Endometrial microvascular endothelial cells (primary cell): ENCODE results near the gene RNF214. TPM values are rescaled to one million over a fixed set of nuclear protein-coding genes. Genes with fewer than 3 reads are reported as not detected.

Source experiments
- in situ Hi-C: cut with HindIII; loops from 2 replicates; pipeline ENCODE4 v1.10.0; 2017; ENCODE audit warnings: low sequenced_read_pairs, low pct_unique_long_range_greater_than_20kb; ENCODE audit errors: inconsistent ontology term
- total RNA-seq: library from RNA; depleted of rRNA; stranded (reverse); fragments of >200 nt; gene quantifications from one replicate; pipeline ENCODE4 v1.2.3, GENCODE V29; 2015; ENCODE audit errors: inconsistent ontology term

The RNF214 gene
- total RNA-seq, 1 donor from 2014 or later = 15.1 TPM

- in situ Hi-C loops = no loop called here
These were observed 95.3 kb downstream of the RNF214 start, which contains the start of gene CEP164 for GRCh38 chr11:117327567-117328374. Gene CEP164, plus strand, starts transcription at chr11:117327854. Its CDS starts 10,733 bp downstream, at chr11:117338587.

GRCh38 chr11:117328375-117329010 is 96.0 kb downstream of the RNF214 start:
- in situ Hi-C loops = no loop called here

DNA sequence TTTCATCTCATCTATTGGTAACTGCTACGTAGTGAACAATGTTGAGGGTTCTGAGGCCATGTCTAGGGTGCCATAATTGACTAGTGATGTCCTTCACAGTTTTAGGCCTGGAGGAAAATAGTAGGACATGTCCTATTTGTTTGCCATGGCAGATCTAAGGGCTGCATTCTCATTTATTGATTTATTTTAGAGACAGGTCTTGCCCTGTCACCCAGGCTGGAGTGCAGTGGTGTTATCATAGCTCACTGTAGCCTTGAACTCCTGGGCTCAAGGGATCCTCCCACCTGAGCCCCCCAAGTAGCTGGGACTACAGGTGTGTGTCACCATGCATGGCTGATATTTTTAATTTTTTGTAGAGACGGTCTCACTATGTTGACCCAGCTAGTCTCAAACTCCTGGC is 100.4 kb downstream of the RNF214 start:
- in situ Hi-C loops = no loop called here

DNA sequence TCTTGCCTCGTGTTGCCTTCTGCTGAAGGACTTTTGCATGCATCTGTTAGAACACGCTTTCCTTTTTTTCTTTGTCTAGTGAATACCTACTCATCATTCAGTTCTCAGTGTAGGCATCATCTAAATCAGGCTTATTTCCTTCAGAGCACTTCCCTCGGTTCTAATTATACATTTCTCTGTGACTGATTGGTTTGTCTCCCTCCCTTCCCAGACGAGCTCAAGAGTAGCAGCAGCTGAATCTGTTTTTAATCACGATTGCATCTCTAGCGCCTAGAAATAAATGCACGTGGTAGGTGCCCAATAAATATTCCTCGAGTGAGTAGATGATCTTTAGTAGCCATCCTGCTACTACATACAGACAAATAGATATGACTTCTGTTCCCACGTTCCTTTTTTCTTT is 101.4 kb downstream of the RNF214 start:
- in situ Hi-C loops = no loop called here

- in situ Hi-C loops = no loop called here
These were observed 102.4 kb downstream of the RNF214 start for GRCh38 chr11:117334896-117335295.

- in situ Hi-C loops = no loop called here
These were observed 102.9 kb downstream of the RNF214 start for GRCh38 chr11:117335399-117335798.

Other genes with a start within 250 kb of the RNF214 start
- 7.9 TPM for gene SIK3, start 134.2 kb upstream of the RNF214 start, total RNA-seq
- gene PAFAH1B2, start 88.4 kb upstream of the RNF214 start, total RNA-seq = 123 TPM
- gene SIDT2, start 53.9 kb upstream of the RNF214 start, total RNA-seq = 17.9 TPM
- 110 TPM for gene TAGLN, start 33.3 kb upstream of the RNF214 start, total RNA-seq
- 63.4 TPM for gene PCSK7, start 598 bp upstream of the RNF214 start, total RNA-seq
- gene BACE1-AS, start 58.7 kb downstream of the RNF214 start, total RNA-seq = 1.5 TPM
- 17.2 TPM for gene BACE1, start 83.6 kb downstream of the RNF214 start, total RNA-seq
- gene CEP164, start 95.2 kb downstream of the RNF214 start, total RNA-seq = 31.1 TPM